ENCODE measurements around the gene CHIA. TPM values are rescaled to one million over a fixed set of nuclear protein-coding genes. Genes with fewer than 3 reads are reported as not detected.

Gene CHIA
- total RNA-seq, 2 experiments from 2014 or later: not detected

GRCh38 chr1:111289371-111289770 is 1.3 kb upstream of the CHIA start:
- H3K36me3 ChIP-seq (ENCODE audit: insufficient read depth, low read length): no peaks in the 10 kb centered on the region
- H3K79me2 ChIP-seq (ENCODE audit: insufficient read depth, low read depth, low read length): no peaks in the 10 kb centered on the region
- no peaks in the 10 kb centered on the region for H3K4me1 ChIP-seq (ENCODE audit: insufficient read depth, low read length, poor library complexity, severe bottlenecking)
- intact Hi-C loops (cut with micrococcal nuclease; ENCODE audit: unreplicated experiment): no loop called here
- H3K4me3 ChIP-seq (ENCODE audit: low read depth, low read length, poor library complexity, severe bottlenecking): no peak overlapping the region
- BruUV-seq (replicated peaks): no TSS peak
- no peak overlapping the region for H2AFZ ChIP-seq (ENCODE audit: low read length)
- H3K4me2 ChIP-seq (ENCODE audit: low read length): no peak overlapping the region
- no peak for TF ChIP-seq CTCF (conservative IDR thresholded peaks at IDR 0.05; ENCODE audit: low read length)
- no peak for TF ChIP-seq EZH2phosphoT487 (IDR thresholded peaks at IDR 0.05; ENCODE audit: borderline replicate concordance, low read depth, low read length)
- no peaks in the 10 kb centered on the region for H3K9me3 ChIP-seq (ENCODE audit: low read length)
- no peaks in the 10 kb centered on the region for H4K20me1 ChIP-seq (ENCODE audit: insufficient read depth, low read length)
- ChIA-PET POLR2A (interaction anchor here (0.6 kb wide), 1 partner anchor 554 kb away, joined by 4 read pairs; no protein-coding TSS in a partner anchor), CTCF (ENCODE audit: unreplicated experiment) (no interaction called here)
- DNase-seq (ENCODE audit: low spot score): no peak
- H3K27ac ChIP-seq (ENCODE audit: low read depth, low read length, poor library complexity, severe bottlenecking): no peak overlapping the region
- no peaks in the 10 kb centered on the region for H3K9me2 ChIP-seq (ENCODE audit: insufficient read depth, low read length)

- POLR2A ChIA-PET: no interaction called here
- CTCF ChIA-PET (ENCODE audit: unreplicated experiment): no interaction called here
- Histone ChIP-seq H3K4me2 (ENCODE audit: low read length) (no peak overlapping the region), H3K36me3 (ENCODE audit: insufficient read depth, low read length) (no peaks in the 10 kb centered on the region), H3K79me2 (ENCODE audit: insufficient read depth, low read depth, low read length) (no peaks in the 10 kb centered on the region), H3K27ac (ENCODE audit: low read depth, low read length, poor library complexity, severe bottlenecking) (no peak overlapping the region), H3K4me1 (ENCODE audit: insufficient read depth, low read length, poor library complexity, severe bottlenecking) (no peaks in the 10 kb centered on the region), H3K9me3 (ENCODE audit: low read length) (no peaks in the 10 kb centered on the region), H4K20me1 (ENCODE audit: insufficient read depth, low read length) (no peaks in the 10 kb centered on the region), H2AFZ (ENCODE audit: low read length) (no peak overlapping the region), H3K4me3 (ENCODE audit: low read depth, low read length, poor library complexity, severe bottlenecking) (no peak overlapping the region), H3K9me2 (ENCODE audit: insufficient read depth, low read length) (no peaks in the 10 kb centered on the region)
- TF ChIP-seq CTCF (conservative IDR thresholded peaks at IDR 0.05; ENCODE audit: low read length) (no peak), EZH2phosphoT487 (IDR thresholded peaks at IDR 0.05; ENCODE audit: borderline replicate concordance, low read depth, low read length) (no peak)
- no peak for DNase-seq (ENCODE audit: low spot score)
- BruUV-seq (replicated peaks): no TSS peak
- intact Hi-C loops (cut with micrococcal nuclease; ENCODE audit: unreplicated experiment): no loop called here
Measured at GRCh38 chr1:111290104-111290503, 547 bp upstream of the CHIA start.

- H3K4me3 ChIP-seq (ENCODE audit: low read depth, low read length, poor library complexity, severe bottlenecking): no peak overlapping the region
- H3K36me3 ChIP-seq (ENCODE audit: insufficient read depth, low read length): no peaks in the 10 kb centered on the region
- H3K27ac ChIP-seq (ENCODE audit: low read depth, low read length, poor library complexity, severe bottlenecking): no peak overlapping the region
- no peaks in the 10 kb centered on the region for H4K20me1 ChIP-seq (ENCODE audit: insufficient read depth, low read length)
- no peak for DNase-seq (ENCODE audit: low spot score)
- CTCF ChIA-PET (ENCODE audit: unreplicated experiment): no interaction called here
- no peak overlapping the region for H2AFZ ChIP-seq (ENCODE audit: low read length)
- no TSS peak for BruUV-seq (replicated peaks)
- no peaks in the 10 kb centered on the region for H3K4me1 ChIP-seq (ENCODE audit: insufficient read depth, low read length, poor library complexity, severe bottlenecking)
- no peaks in the 10 kb centered on the region for H3K9me2 ChIP-seq (ENCODE audit: insufficient read depth, low read length)
- TF ChIP-seq EZH2phosphoT487 (IDR thresholded peaks at IDR 0.05; ENCODE audit: borderline replicate concordance, low read depth, low read length) (no peak), CTCF (conservative IDR thresholded peaks at IDR 0.05; ENCODE audit: low read length) (no peak)
- intact Hi-C loops (cut with micrococcal nuclease; ENCODE audit: unreplicated experiment): no loop called here
- H3K4me2 ChIP-seq (ENCODE audit: low read length): no peak overlapping the region
- POLR2A ChIA-PET: interaction anchor here (0.6 to 1.0 kb wide), 2 partner anchors 73 to 74 kb away, joined by 3 to 4 read pairs; no protein-coding TSS in a partner anchor
- H3K79me2 ChIP-seq (ENCODE audit: insufficient read depth, low read depth, low read length): no peaks in the 10 kb centered on the region
- no peaks in the 10 kb centered on the region for H3K9me3 ChIP-seq (ENCODE audit: low read length)
Measured at GRCh38 chr1:111294390-111294789, 3.7 kb downstream of the CHIA start.
